ENCODE data around the gene MED1.
"Not testable (repeated sequence)": the region's sequence is repeated elsewhere in the genome, so short reads cannot be mapped to it uniquely, and the experiment has no call there.

MED1 gene

DNA sequence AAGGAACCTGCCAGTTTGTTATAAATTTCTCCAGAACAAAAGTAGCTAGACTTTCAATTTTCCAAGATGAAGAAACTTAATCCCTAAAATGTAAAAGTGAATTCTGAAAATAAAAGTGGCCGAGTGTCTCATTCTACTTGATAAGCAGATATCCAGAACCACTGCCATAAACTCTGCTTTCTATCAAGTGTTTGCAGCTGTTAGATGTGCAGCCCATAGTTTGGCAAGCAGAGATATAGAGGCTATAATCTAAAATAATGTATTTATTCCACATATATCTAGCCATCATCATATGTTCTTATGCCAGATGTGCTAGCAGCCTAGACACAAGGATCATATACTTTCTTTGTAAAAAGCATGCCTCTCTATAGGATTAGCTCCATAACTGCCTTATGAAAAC, 34.9 kb downstream of the MED1 start:
- no peak for DNase-seq (ENCODE audit: low read depth in 4 of 4, low spot score in 1 of 4)

- no peak for DNase-seq (ENCODE audit: low read depth in 4 of 4, low spot score in 1 of 4)
These were observed 40.8 kb downstream of the MED1 start for GRCh38 chr17:39410279-39410678.

- DNase-seq (ENCODE audit: low read depth in 4 of 4, low spot score in 1 of 4): no peak
These were observed 42.7 kb downstream of the MED1 start for GRCh38 chr17:39408360-39408759.

GRCh38 chr17:39406951-39407350, 44.1 kb downstream of the MED1 start:
- no peak for DNase-seq (ENCODE audit: low read depth in 4 of 4, low spot score in 1 of 4)

DNA sequence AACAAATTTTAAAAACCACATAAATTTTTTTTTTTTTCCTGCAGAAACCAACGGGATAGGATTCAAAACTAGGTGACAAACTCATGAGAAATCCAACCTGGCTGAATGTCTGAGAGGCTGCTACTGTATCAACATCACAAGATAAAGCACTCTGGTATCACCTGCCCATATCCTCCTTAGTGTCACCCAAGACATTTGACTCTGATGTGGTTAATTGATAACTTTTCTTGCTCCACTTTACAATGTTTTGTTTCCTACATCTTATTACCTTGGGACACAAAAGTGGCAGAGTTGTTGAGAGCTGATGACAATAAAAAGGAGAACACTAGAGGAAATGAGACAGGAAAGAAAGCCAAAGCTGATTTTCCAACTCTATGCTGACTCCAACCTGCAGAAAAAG, 45.6 kb downstream of the MED1 start:
- no peak for DNase-seq (ENCODE audit: low read depth in 4 of 4, low spot score in 1 of 4)

GRCh38 chr17:39404542-39405378, 46.3 kb downstream of the MED1 start:
- no peak for DNase-seq (ENCODE audit: low read depth in 4 of 4, low spot score in 1 of 4)

DNA sequence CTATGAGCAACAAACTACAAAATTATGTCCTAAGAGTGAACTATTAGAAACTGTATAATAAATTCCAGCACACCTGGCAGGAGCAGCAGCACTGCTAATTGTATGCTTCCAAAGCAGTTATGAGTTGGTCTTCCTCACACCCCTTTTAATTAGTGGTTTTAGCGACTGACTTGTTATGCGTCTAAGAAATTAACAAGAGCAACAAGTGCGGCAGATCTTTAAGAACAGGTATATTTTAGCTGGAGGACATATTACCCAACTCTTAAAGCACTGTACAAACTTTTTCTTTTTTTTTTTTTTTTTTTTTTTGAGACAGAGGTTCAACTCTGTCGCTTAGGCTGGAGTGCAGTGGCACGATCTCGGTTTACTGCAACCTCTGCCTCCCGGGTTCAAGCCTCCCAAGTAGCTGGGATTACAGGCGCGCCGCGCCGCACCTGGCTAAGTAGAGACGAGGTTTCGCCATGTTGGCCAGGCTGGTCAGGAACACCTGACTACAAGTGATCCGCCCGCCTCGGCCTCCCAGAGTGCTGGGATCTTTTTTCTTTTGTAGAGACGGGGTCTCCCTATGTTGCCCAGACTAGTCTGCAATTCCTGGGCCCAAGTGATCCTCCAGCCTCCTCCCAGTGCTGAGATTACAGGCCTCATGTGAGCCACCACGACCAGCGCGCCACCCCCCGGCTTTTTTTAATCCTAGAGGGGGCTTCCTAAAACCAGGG, 48.0 kb downstream of the MED1 start:
- DNase-seq (ENCODE audit: low read depth in 4 of 4, low spot score in 1 of 4): no peak

GRCh38 chr17:39402244-39402889, 48.7 kb downstream of the MED1 start:
- DNase-seq (ENCODE audit: low read depth in 4 of 4, low spot score in 1 of 4): peak; percentile 69 to 88 (median 76)

DNA sequence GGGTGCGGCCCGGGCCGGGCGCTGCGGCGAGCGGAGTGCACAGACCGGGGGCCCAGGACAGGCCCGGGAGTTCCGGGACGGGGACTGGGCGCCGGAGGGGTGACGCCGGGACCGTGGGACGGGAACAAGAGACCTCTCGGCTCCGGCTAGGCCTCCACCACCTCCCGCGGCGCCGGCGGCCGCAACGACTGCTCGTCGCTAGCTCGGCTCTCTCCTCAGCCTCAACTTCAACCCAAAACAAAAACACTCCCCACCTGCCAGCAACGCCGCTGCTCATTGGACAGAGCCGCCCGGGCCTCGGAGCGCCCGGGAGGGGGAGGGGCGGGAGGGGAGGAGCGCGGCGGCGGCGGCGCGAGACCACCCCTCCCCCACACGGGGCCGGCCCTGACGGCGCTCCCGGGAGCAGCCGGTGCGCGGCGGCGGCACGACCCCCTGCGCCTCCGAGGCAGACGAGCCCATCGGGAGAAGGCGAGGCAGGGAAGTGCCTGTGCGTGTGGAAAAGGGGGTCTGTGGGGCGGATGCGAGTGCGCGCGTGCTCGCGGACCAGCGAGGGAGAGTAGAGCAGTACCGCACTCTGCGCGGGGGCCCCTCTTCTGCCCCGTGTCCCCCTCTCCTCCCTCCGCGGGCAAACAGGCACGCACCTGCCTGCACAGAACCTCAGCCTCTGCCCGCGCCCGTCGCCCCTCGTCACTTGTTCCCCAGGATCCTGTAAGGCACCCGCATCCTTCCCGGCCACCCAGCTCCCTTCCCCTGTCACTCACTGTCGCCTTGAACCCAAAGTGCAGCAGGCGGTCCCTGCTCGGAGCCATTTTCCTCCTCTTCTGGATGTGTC, 49.4 kb downstream of the MED1 start, which contains the start of gene FBXL20:
FBXL20 (minus strand) TSS at position 215 of the 832 bp plus-strand sequence. CDS start 224 bp downstream, outside the sequence.
- peak; percentile 87 to 92 (median 90) for DNase-seq (ENCODE audit: low read depth in 4 of 4, low spot score in 1 of 4)

GRCh38 chr17:39400547-39401411, 50.3 kb downstream of the MED1 start:
- no peak for DNase-seq (ENCODE audit: low read depth in 4 of 4, low spot score in 1 of 4)

GRCh38 chr17:39399791-39400190, 51.3 kb downstream of the MED1 start:
- DNase-seq (ENCODE audit: low read depth in 4 of 4, low spot score in 1 of 4): no peak

GRCh38 chr17:39393736-39394135, 57.3 kb downstream of the MED1 start:
- no peak for DNase-seq (ENCODE audit: low read depth in 4 of 4, low spot score in 1 of 4)

DNA sequence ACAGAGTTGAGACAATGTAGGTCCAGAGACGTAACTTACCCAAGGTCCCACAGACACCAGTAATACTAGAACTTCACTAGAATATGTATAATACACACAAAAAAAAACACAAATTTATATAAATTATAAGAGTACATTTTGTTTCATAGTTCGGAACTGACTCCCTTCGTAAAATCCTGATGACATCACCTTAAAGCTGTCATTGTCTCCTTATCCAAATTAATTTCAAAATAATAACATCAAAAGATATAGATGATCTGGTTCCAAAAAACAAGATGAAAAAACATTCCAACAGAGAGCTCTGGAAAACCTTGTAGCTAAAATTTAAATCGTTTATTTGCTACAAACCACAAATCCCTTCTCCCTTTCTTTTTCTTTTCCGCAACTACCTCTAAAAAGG, 59.6 kb downstream of the MED1 start:
- DNase-seq (ENCODE audit: low read depth in 4 of 4, low spot score in 1 of 4): no peak

GRCh38 chr17:39385040-39385439, 66.0 kb downstream of the MED1 start:
- no peak for DNase-seq (ENCODE audit: low read depth in 4 of 4, low spot score in 1 of 4)

GRCh38 chr17:39380144-39380543, 70.9 kb downstream of the MED1 start:
- no peak for DNase-seq (ENCODE audit: low read depth in 4 of 4, low spot score in 1 of 4)

- no peak for DNase-seq (ENCODE audit: low read depth in 4 of 4, low spot score in 1 of 4)
These were observed 74.6 kb downstream of the MED1 start for GRCh38 chr17:39376434-39376833.

GRCh38 chr17:39367805-39368204, 83.3 kb downstream of the MED1 start:
- not testable (repeated sequence) for DNase-seq (ENCODE audit: low read depth in 4 of 4, low spot score in 1 of 4)

DNA sequence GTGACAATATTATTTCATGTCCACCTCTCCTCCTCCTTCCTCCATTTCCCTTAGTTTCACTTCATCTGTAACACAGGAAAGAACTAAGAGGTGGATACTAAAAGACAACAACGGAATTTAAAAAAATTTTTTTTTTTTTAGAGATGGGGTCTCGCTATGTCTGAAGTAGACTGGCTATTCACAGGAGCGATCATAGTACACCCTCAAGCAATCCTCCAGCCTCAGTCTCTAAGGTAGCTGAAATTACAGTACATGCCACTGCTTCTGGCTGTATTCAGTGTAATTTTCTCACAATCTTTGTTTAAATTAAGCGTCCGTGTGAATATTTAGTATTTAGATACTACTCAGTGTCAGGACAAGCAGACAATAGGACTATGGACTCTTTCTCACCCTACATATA, 85.2 kb downstream of the MED1 start:
- no peak for DNase-seq (ENCODE audit: low read depth in 4 of 4, low spot score in 1 of 4)

DNA sequence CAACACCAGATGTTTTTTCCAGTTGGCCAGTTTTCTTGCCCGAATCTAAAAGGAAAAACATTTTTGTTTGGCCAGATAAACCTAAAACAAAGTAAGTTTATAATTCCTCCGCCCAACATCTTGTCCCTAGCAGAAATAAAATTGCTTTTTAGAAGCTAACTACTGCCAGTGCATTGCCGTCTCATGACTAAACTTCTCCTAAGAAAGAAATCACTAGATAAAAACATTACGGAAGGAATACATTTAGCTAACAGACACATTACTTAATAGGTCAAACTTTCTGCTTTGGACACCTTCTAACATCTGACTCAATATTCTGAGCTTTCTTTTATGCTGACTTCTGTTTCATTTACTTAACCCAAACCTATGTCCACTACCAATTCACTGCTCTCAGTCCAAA, 85.8 kb downstream of the MED1 start:
- no peak for DNase-seq (ENCODE audit: low read depth in 4 of 4, low spot score in 1 of 4)

Measured in stimulated activated CD4-positive, alpha-beta T cell treated with anti-CD3 and anti-CD28 coated beads, Interleukin-1b, Interleukin-23, amount 100 ng/mL, for 24 hours (primary cell).